Activated CD8-positive, alpha-beta T cell treated with anti-CD3 and anti-CD28 coated beads, Interleukin-2, amount 10 ng/mL, durations not matched to agents 7 days and 5 days (primary cell): ENCODE measurements around the gene FSTL4. TPM values are rescaled to one million over a fixed set of nuclear protein-coding genes. Genes with fewer than 3 reads are reported as not detected.

Experiments used
- ATAC-seq: fragments of 150-1000 bp; cut with Tn5 transposase; one replicate; pipeline ENCODE4 v1.10.0; 2021; ENCODE audit warnings: moderate library complexity
- CTCF ChIA-PET: fragments of 350-600 bp; sonication (Branson Sonifier 250); formaldehyde crosslinking; loops from one replicate; lab custom pipeline; 2021; ENCODE audit warnings: antibody characterized with exemption; lab: Charles Lee
- POLR2A ChIA-PET: fragments of 350-600 bp; sonication (Branson Sonifier 250); formaldehyde crosslinking; loops from one replicate; lab custom pipeline; 2021; ENCODE audit warnings: antibody characterized with exemption; lab: Charles Lee
- DNase-seq: peaks from one replicate; pipeline ENCODE4 v3.0.0-alpha.2; 2020
- H3K27ac Mint-ChIP-seq: one replicate; pipeline ENCODE4 v1.8.0; 2021; ENCODE audit warnings: mild to moderate bottlenecking, mixed read lengths
- H3K27me3 Mint-ChIP-seq: one replicate; pipeline ENCODE4 v1.8.0; 2021; ENCODE audit warnings: low read depth, mixed read lengths
- H3K36me3 Mint-ChIP-seq: one replicate; pipeline ENCODE4 v1.8.0; 2021; ENCODE audit warnings: low read depth, mixed read lengths
- H3K4me1 Mint-ChIP-seq: one replicate; pipeline ENCODE4 v1.8.0; 2021; ENCODE audit warnings: low read depth, mixed read lengths
- H3K4me3 Mint-ChIP-seq: one replicate; pipeline ENCODE4 v1.8.0; 2021; ENCODE audit warnings: mild to moderate bottlenecking, mixed read lengths
- H3K9me3 Mint-ChIP-seq: one replicate; pipeline ENCODE4 v1.8.0; 2022; ENCODE audit warnings: mixed read lengths; ENCODE audit not compliant: insufficient read depth
- total RNA-seq, 2 experiments: library from RNA; stranded (reverse); gene quantifications; one replicate each; pipeline ENCODE4 v1.2.3, GENCODE V29; 2021

FSTL4 gene
- total RNA-seq, 2 experiments from 2014 or later: not detected

DNA sequence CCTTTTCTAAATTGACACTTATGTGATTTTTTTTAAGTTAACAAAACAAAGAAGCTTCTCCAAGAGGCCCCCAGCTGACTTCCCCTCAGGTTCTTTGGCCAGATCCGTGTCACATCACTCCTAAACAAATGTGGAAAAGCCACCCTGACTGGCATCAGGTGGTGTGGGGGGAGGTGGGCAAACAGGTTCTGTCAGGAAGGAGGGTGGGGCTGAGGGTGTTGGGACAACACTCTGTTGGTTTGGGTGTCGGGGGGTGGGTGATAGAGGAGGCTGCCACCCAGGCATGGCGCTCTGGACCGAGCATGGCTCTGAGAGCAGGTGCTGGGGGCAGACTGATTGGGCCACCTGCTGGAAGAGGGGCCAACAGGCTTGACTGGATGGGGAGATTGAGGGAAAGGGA lies 349.7 kb downstream of the FSTL4 start:
- ChIA-PET POLR2A (no interaction called here), CTCF (no interaction called here)
- Mint-ChIP-seq H3K27ac (no peak overlapping the region), H3K9me3 (no peaks in the 10 kb centered on the region), H3K4me3 (no peak overlapping the region), H3K4me1 (peaks cover 17% of the 10 kb centered on the region), H3K36me3 (no peaks in the 10 kb centered on the region), H3K27me3 (peaks cover 10% of the 10 kb centered on the region)
- ATAC-seq: no peak
- no peak for DNase-seq

DNA sequence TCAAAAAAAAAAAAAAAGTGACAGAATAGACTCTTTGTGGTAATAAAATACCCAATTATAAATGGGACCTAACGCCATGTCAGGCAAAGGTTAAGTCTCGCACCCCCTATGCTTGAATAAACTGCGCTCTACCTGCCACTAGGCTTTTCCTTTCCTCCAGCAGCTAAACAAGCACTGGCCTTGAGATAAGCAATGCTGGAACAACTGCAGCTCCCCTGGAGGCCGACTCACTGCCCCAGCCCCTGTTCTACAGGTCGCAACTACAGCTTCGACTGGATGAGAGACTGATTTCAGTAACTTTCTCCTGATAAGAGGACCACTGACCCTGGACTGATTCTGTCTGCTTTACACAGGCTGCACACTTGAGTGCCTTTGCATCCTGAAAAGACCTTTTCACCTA lies 350.3 kb downstream of the FSTL4 start:
- POLR2A ChIA-PET: no interaction called here
- CTCF ChIA-PET: no interaction called here

DNA sequence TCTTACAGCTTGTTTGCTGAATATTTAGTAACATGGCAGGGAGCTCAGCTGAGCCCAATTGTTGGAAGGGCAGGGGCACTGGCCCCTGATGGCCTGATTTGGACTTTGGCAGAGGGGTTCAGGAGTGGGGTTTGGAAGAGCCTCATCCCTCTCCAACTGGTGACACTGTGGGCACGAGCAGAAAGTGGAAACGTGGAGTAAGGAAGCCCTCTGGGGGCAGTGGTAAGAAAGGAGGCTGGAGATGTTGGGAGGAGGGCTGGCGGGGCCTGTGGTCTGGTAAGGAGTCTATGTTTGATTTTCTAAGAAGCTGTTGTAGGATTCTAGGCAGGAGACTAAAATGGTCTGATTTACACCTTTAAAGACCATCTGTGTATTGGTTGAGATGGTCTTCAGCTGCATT lies 351.6 kb downstream of the FSTL4 start:
- no peaks in the 10 kb centered on the region for H3K9me3 Mint-ChIP-seq
- peaks cover 10% of the 10 kb centered on the region for H3K27me3 Mint-ChIP-seq
- CTCF ChIA-PET: no interaction called here
- no peak for ATAC-seq
- no peaks in the 10 kb centered on the region for H3K36me3 Mint-ChIP-seq
- H3K27ac Mint-ChIP-seq: no peak overlapping the region
- peaks cover 17% of the 10 kb centered on the region for H3K4me1 Mint-ChIP-seq
- DNase-seq: no peak
- H3K4me3 Mint-ChIP-seq: no peak overlapping the region
- POLR2A ChIA-PET: interaction anchor here (0.6 kb wide), 1 partner anchor 718 kb away, joined by 4 read pairs; no protein-coding TSS in a partner anchor

More for the DNA sequence above, 350.3 kb downstream of the FSTL4 start:
- ATAC-seq (no peak), DNase-seq (no peak)
- H3K4me1 Mint-ChIP-seq: peaks cover 17% of the 10 kb centered on the region
- H3K27me3 Mint-ChIP-seq: peaks cover 10% of the 10 kb centered on the region
- no peak overlapping the region for H3K4me3 Mint-ChIP-seq
- no peaks in the 10 kb centered on the region for H3K36me3 Mint-ChIP-seq
- H3K27ac Mint-ChIP-seq: no peak overlapping the region
- no peaks in the 10 kb centered on the region for H3K9me3 Mint-ChIP-seq

DNA sequence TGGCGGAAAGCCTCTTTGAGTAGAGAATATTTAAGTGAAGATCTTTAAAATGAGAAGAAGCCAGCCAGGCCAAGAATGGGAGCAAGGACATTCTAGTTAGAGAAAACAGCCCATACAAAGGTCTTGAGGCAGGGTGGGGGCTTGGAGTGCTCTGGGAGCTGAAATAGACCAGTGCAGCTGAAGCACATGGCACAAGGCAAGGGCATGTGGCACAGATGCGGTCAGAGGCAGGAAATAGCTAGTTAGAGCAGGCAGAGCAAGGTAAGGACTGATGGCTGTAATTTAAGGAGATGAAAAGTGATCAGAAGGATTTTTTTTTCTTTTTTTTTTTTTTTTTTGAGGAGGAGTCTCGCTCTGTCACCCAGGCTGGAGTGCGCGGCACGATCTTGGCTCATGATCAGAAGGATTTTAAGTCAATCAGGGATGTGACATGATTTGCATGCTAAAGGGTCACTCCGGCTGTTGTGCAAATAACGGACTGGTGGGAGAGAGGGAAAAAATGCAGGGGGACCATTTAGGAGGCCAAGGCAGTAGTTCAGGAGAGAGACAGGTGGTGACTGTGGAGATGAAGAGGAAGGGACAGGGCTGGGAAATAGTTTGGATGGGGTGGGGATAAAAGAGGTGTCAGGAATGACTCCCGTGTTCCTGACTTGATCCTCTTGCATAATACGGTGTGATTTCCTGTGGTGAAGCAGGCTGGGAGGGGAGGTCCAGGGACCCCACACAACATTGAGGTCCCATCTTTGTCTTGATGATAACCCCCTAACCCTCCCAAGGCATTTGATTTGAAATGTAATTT lies 352.9 kb downstream of the FSTL4 start:
- DNase-seq (peak; percentile 29), ATAC-seq (peak; percentile 62)
- Mint-ChIP-seq H3K4me3 (no peak overlapping the region), H3K27ac (no peak overlapping the region), H3K27me3 (peaks cover 10% of the 10 kb centered on the region), H3K36me3 (no peaks in the 10 kb centered on the region), H3K4me1 (peaks cover 17% of the 10 kb centered on the region), H3K9me3 (no peaks in the 10 kb centered on the region)
- ChIA-PET POLR2A (no interaction called here), CTCF (no interaction called here)

DNA sequence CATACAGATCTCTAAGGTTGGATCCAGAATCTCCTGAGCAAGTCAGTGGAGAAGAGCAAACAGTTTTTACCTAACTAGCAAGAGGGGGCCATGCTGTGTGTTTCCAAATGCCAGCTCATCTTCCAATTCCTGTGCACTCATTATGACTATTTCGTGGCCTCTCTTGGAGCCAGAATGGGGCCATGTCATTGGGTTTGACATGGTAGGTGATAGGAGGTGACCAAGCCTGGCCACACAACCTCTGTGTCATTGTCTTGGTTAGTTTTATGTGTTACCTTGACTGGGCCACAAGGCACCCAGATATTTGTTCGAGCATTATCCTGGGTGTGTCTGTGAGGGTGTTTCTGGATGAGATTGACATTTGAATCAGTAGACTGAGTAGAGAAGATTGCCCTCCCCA lies 354.4 kb downstream of the FSTL4 start:
- ChIA-PET POLR2A (no interaction called here), CTCF (no interaction called here)
- no peaks in the 10 kb centered on the region for H3K9me3 Mint-ChIP-seq
- H3K27ac Mint-ChIP-seq: no peak overlapping the region
- no peaks in the 10 kb centered on the region for H3K36me3 Mint-ChIP-seq
- ATAC-seq (no peak), DNase-seq (no peak)
- H3K27me3 Mint-ChIP-seq: peaks cover 3% of the 10 kb centered on the region
- peaks cover 17% of the 10 kb centered on the region for H3K4me1 Mint-ChIP-seq
- no peak overlapping the region for H3K4me3 Mint-ChIP-seq

DNA sequence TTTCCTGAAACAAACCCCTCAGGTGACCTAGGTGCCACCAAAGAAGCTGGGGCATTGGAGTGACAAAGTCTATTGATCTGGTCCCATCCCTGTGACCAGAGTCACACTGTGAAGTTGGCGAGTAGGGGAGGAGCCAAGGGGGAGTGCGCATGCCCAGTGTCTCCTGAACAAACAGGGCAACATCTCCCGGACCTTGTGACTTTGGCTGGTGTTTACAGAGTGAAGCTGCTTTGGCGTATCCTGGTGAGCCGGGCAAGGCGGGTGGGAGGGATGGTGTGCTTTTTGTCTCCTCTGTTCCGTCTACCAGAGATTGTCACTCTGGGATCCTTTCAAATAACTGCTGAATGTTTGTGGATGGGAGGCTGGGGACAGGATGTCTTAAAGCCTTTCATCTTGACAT lies 356.1 kb downstream of the FSTL4 start:
- DNase-seq (no peak), ATAC-seq (no peak)
- H3K9me3 Mint-ChIP-seq: no peaks in the 10 kb centered on the region
- ChIA-PET POLR2A (no interaction called here), CTCF (interaction anchor here (1.1 kb wide), 1 partner anchor 167 kb away, joined by 3 read pairs; no protein-coding TSS in a partner anchor)
- no peak overlapping the region for H3K4me3 Mint-ChIP-seq
- no peak overlapping the region for H3K27ac Mint-ChIP-seq
- H3K36me3 Mint-ChIP-seq: no peaks in the 10 kb centered on the region
- peaks cover 17% of the 10 kb centered on the region for H3K4me1 Mint-ChIP-seq
- H3K27me3 Mint-ChIP-seq: peaks cover 2% of the 10 kb centered on the region

DNA sequence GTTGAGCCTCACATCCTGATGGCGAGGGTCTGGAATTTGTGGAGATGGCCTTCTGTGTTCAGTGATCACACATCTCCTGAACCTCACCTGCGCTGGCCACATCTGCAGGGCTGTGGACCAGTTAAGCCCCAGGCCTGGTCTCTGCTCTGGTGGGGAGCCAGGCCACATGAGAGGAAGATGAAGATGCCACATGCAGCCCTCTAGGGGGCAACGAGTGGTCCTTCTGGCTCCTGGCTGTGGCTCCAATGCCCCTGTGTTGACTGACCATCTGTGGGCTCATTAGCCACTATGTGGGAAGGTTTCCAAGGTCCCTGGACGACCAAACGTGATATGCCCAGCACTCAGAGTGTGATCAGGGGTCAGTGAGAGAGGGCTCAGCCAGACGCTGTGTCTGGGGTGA lies 357.5 kb downstream of the FSTL4 start:
- H3K27ac Mint-ChIP-seq: no peak overlapping the region
- DNase-seq (no peak), ATAC-seq (no peak)
- ChIA-PET CTCF (no interaction called here), POLR2A (no interaction called here)
- H3K4me3 Mint-ChIP-seq: no peak overlapping the region
- peaks cover 2% of the 10 kb centered on the region for H3K27me3 Mint-ChIP-seq
- H3K9me3 Mint-ChIP-seq: no peaks in the 10 kb centered on the region
- H3K4me1 Mint-ChIP-seq: peaks cover 14% of the 10 kb centered on the region
- no peaks in the 10 kb centered on the region for H3K36me3 Mint-ChIP-seq

DNA sequence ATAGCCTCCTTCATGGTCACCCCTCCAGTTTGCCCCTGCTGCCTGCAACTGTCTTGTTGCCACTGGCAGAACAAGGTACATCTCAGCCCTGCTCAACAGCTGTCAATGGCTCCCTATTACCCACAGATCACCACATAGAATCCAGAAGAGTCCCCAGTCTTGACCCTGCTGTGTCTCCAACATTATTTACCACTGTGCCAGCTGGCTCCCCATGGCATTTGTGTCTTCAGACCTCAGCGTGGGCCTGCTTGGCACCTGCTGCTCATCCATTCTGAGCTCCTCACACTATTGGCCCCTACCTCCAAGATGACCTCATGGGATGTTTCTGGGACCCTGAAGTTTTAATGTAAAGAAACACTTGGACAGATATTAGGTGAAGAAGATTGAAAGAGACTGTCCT lies 358.7 kb downstream of the FSTL4 start:
- POLR2A ChIA-PET: interaction anchor here (0.6 kb wide), 1 partner anchor 19 kb away, joined by 3 read pairs; no protein-coding TSS in a partner anchor
- Mint-ChIP-seq H3K4me1 (peaks cover 4% of the 10 kb centered on the region), H3K27ac (no peak overlapping the region), H3K36me3 (no peaks in the 10 kb centered on the region), H3K9me3 (no peaks in the 10 kb centered on the region), H3K27me3 (no peaks in the 10 kb centered on the region), H3K4me3 (no peak overlapping the region)
- DNase-seq (no peak), ATAC-seq (no peak)
- CTCF ChIA-PET: no interaction called here

DNA sequence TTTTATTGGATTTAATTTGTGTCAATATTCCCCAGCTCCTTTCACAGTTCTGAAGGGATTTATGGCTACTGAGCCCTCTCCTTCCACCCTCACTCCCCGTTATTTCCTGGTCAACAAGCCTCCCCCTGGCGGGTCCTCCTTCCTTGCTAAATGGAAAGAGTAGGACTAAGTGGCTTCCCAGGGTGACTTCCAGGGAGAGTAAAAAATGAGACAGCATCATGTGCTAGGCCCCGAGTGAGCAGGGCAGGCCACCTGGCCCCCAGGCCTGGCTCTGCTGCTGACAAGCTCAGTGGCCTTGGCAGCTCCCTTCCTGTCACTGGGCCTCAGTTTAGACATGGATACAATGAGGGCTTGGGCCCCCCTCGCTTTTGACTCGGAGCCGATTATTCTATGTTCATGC lies 359.3 kb downstream of the FSTL4 start:
- no peak overlapping the region for H3K4me3 Mint-ChIP-seq
- CTCF ChIA-PET: no interaction called here
- ATAC-seq (no peak), DNase-seq (no peak)
- H3K36me3 Mint-ChIP-seq: no peaks in the 10 kb centered on the region
- H3K9me3 Mint-ChIP-seq: no peaks in the 10 kb centered on the region
- H3K27ac Mint-ChIP-seq: no peak overlapping the region
- no peaks in the 10 kb centered on the region for H3K4me1 Mint-ChIP-seq
- H3K27me3 Mint-ChIP-seq: no peaks in the 10 kb centered on the region
- POLR2A ChIA-PET: no interaction called here

DNA sequence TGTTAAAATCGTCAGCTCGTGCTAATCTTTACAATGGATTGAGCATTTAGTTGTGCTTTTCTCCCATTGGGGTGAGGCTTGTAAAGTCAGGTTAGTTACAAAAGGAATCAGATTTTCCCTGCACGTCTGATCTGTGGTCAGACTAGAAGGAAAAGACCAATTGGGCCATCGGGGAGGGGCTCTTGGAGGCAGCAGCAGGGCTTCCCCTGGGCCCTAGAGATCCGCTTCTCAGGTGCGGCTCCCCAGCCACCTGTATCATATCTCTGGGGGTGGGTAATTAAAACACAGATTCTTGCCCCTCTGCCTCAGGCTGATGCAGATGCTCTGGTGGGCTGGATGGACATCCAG lies 360.2 kb downstream of the FSTL4 start:
- Mint-ChIP-seq H3K4me3 (no peak overlapping the region), H3K27ac (no peak overlapping the region), H3K9me3 (no peaks in the 10 kb centered on the region), H3K36me3 (no peaks in the 10 kb centered on the region), H3K27me3 (no peaks in the 10 kb centered on the region), H3K4me1 (peaks cover under 1% of the 10 kb centered on the region)
- POLR2A ChIA-PET: no interaction called here
- CTCF ChIA-PET: no interaction called here
- no peak for ATAC-seq
- no peak for DNase-seq

DNA sequence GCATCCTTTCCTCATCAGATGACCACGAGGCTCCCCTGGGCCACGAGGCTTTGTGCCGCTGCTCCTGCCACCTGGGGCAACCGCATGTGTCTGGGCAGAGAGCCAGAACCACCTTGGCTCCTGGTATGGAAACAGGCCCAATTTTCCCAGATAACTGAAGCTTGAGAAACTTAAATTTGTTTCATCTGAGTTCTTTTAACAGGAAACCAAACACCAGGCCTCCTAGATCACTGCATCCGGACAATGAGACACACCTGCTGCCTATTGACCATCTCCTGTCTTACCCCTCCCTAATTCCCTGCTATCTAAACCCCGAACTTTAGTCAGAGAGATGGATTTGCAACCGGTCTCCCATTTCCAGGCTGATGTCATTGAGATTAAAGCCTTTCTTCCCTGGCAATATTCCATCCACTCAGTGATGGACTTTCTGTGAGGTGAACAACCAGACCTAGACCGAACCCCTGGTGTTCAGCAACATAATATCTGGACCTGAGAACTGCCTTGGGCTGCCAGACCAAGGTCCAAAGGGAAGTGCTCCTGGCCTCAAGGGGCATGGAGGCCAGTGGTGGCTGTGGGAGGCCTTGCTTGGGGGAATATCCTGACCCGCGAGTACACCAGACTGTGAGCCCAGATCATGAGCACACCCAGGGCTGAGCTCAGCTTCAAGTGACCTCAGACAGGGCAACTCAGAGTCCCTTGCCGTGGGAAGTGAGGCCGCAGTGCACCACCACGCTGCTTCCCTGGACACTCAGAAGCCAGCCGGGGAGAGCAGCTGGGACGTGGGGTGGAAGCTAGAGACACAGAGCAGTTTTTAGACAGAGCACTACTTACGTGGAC lies 360.8 kb downstream of the FSTL4 start:
- no peaks in the 10 kb centered on the region for H3K27me3 Mint-ChIP-seq
- H3K36me3 Mint-ChIP-seq: no peaks in the 10 kb centered on the region
- no peak overlapping the region for H3K4me3 Mint-ChIP-seq
- H3K4me1 Mint-ChIP-seq: peaks cover 3% of the 10 kb centered on the region
- DNase-seq: no peak
- ChIA-PET CTCF (no interaction called here), POLR2A (no interaction called here)
- no peak for ATAC-seq
- no peak overlapping the region for H3K27ac Mint-ChIP-seq
- H3K9me3 Mint-ChIP-seq: no peaks in the 10 kb centered on the region

DNA sequence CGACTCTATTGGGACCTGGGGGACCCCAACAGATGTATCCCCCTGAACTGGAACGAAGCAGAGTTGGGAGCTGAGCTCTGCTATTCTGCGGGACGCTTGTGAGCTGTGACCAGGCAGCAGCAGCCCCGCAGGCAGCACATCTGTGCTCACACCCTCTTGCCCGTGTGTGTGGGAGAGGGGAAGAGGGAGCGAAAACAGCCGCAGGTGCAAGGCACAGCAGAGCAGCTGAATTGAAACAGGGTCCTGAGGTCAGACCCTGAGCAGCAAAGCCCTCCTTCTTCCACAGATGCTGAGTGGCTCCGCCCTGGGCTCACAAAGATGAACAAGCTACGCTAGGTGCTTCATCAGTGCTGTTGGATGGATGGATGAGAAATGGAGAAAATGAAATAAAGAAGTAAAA lies 361.8 kb downstream of the FSTL4 start:
- peaks cover 3% of the 10 kb centered on the region for H3K4me1 Mint-ChIP-seq

More for the DNA sequence above, 361.8 kb downstream of the FSTL4 start:
- Mint-ChIP-seq H3K27ac (no peak overlapping the region), H3K4me3 (no peak overlapping the region), H3K9me3 (no peaks in the 10 kb centered on the region), H3K27me3 (no peaks in the 10 kb centered on the region), H3K36me3 (no peaks in the 10 kb centered on the region)
- POLR2A ChIA-PET: no interaction called here
- CTCF ChIA-PET: interaction anchor here (1.2 kb wide), 1 partner anchor 139 kb away, joined by 4 read pairs; no protein-coding TSS in a partner anchor
- DNase-seq (no peak), ATAC-seq (no peak)
